Measurements from ENCODE around the gene HLA-E. TPM values are rescaled to one million over a fixed set of nuclear protein-coding genes. Genes with fewer than 3 reads are reported as not detected.
"Not testable (repeated sequence)": the region's sequence is repeated elsewhere in the genome, so short reads cannot be mapped to it uniquely, and the experiment has no call there.

The HLA-E gene
- total and polyA plus RNA-seq, 4 donors: 133 to 258 (median 207) TPM

GRCh38 chr6:30495993-30496392 lies 6.7 kb downstream of the HLA-E start:
- no peaks in the 10 kb centered on the region for H3K9me3 ChIP-seq (ENCODE audit: control insufficient read depth in 4 of 4, low read length in 3 of 4)
- H3K27me3 ChIP-seq (ENCODE audit: control insufficient read depth in 4 of 4, insufficient read depth in 4 of 4, low read length in 3 of 4): no peaks in the 10 kb centered on the region
- no peak overlapping the region for H3K4me3 ChIP-seq (ENCODE audit: low read depth in 1 of 3, low read length in 3 of 3)
- H3K27ac ChIP-seq (ENCODE audit: low read depth in 1 of 2, low read length in 2 of 2): peak overlapping the region; percentile 37 to 42
- DNase-seq (ENCODE audit: low spot score): no peak
- H3K4me1 ChIP-seq (ENCODE audit: control insufficient read depth in 4 of 4, insufficient read depth in 4 of 4, low read length in 3 of 4): peaks cover 0 to 3% (median 2%) of the 10 kb centered on the region in 4 donors
- H3K9ac ChIP-seq (ENCODE audit: low read depth in 1 of 2, low read length in 2 of 2): no peak overlapping the region
- 94% methylated on average over 4 of the region's 4 CpGs for WGBS
- TF ChIP-seq RAD21 (IDR thresholded peaks at IDR 0.05) (no peak), JUND (IDR thresholded peaks at IDR 0.05) (no peak), EGR1 (IDR thresholded peaks at IDR 0.05; ENCODE audit: low read depth in 2 of 2) (no peak), ZBTB33 (IDR thresholded peaks at IDR 0.05) (no peak), REST (IDR thresholded peaks at IDR 0.05) (no peak), HNF4G (IDR thresholded peaks at IDR 0.05) (no peak), CTCF (IDR thresholded peaks at IDR 0.05; ENCODE audit: low read depth, low read length, missing input control) (no peak), TAF1 (conservative IDR thresholded peaks at IDR 0.05) (no peak), FOXA2 (IDR thresholded peaks at IDR 0.05) (no peak), YY1 (IDR thresholded peaks at IDR 0.05) (no peak), SP1 (IDR thresholded peaks at IDR 0.05) (no peak), RXRA (IDR thresholded peaks at IDR 0.05) (no peak)
- peaks cover 0 to 29% (median 14%) of the 10 kb centered on the region in 4 donors for H3K36me3 ChIP-seq (ENCODE audit: control insufficient read depth in 4 of 4, insufficient read depth in 3 of 4, low read depth in 1 of 4, low read length in 3 of 4)

- not testable (repeated sequence) for H3K9me3 ChIP-seq (ENCODE audit: control insufficient read depth in 4 of 4, low read length in 3 of 4); H3K4me1 ChIP-seq (ENCODE audit: control insufficient read depth in 4 of 4, insufficient read depth in 4 of 4, low read length in 3 of 4); H3K27me3 ChIP-seq (ENCODE audit: control insufficient read depth in 4 of 4, insufficient read depth in 4 of 4, low read length in 3 of 4); H3K4me3 ChIP-seq (ENCODE audit: low read depth in 1 of 3, low read length in 3 of 3); H3K9ac ChIP-seq (ENCODE audit: low read depth in 1 of 2, low read length in 2 of 2); DNase-seq (ENCODE audit: low spot score)
- 95% methylated on average over 5 of the region's 5 CpGs for WGBS
- Histone ChIP-seq H3K27ac (ENCODE audit: low read depth in 1 of 2, low read length in 2 of 2) (peak overlapping the region in 1 of 2 donors; percentile 32), H3K36me3 (ENCODE audit: control insufficient read depth in 4 of 4, insufficient read depth in 3 of 4, low read depth in 1 of 4, low read length in 3 of 4) (peaks cover 0 to 18% (median 6%) of the 10 kb centered on the region in 4 donors)
These were observed 7.9 kb downstream of the HLA-E start for GRCh38 chr6:30497261-30497599.

All from liver (tissue), 9 donors.